GM18870 (cell line): ENCODE data around the gene HRH1.
"Not testable (repeated sequence)": the region's sequence is repeated elsewhere in the genome, so short reads cannot be mapped to it uniquely, and the experiment has no call there.

Experiments
- ATAC-seq: cut with Tn5 transposase; IDR thresholded peaks from one replicate; pipeline ENCODE4 v1.9.1; 2021; ENCODE audit warnings: moderate library complexity; ENCODE audit not compliant: unreplicated experiment

Gene HRH1

DNA sequence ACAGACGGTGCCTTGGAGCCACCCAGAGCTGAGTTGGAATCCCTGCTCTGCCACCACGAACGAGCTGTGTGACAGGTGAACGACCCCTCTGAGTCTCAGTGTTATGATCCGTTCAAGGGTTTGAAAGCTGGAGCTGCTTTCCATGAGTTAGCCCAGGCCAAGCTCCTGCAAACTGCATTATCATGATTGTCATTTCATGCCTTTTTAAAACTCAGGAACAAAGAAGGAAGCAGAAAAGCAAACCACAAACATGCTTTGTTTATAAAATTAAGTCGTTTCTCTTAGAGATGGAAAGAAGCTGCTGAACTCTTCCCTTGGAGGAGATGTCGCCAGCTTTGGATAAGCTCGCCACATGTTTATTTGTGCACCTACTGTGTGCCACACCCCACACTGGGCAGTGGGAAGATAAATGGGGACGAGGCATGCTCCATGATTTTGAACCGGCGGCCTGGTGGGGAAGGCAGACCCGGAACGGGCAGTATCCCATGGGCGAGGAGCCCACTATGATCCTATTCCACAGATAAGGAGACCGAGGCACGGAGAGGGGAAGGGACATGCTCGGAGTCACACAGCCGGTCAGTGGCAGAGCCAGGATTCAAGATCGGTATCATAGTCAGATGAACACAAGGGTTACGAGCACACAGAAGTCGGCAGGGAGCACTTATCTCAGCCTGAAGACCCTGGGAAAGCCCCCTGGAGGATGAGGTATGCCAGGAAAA is 15.9 kb downstream of the HRH1 start:
- ATAC-seq, result no peak

DNA sequence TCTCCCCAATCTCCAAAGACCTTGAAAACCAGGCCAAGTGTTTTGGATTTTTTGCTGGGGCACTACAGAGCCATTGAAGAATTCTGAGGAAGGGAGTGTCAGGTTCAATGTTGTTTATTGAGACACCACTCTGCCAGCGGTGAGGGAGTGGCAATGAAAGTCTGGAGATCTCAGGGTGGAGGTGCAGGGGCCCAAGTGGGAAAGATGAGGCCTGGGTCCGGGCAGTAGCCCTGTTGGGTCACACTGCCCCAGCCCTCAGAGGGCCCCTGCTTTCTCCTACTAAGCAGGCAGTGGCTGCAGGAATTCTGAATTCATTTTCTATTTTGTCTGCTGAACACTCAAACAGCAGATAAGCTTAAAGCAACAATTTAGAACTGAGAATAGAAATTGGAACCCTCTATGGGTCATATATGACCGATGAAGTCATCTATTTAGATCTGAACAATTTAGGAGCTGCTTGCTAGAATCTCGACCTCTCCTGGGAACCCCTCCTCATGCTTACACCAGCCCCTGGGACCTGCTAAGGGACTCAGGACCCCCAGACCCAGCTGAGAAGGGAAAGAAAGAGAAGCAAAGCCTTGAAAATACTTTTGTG is 17.9 kb downstream of the HRH1 start:
- ATAC-seq, result no peak

DNA sequence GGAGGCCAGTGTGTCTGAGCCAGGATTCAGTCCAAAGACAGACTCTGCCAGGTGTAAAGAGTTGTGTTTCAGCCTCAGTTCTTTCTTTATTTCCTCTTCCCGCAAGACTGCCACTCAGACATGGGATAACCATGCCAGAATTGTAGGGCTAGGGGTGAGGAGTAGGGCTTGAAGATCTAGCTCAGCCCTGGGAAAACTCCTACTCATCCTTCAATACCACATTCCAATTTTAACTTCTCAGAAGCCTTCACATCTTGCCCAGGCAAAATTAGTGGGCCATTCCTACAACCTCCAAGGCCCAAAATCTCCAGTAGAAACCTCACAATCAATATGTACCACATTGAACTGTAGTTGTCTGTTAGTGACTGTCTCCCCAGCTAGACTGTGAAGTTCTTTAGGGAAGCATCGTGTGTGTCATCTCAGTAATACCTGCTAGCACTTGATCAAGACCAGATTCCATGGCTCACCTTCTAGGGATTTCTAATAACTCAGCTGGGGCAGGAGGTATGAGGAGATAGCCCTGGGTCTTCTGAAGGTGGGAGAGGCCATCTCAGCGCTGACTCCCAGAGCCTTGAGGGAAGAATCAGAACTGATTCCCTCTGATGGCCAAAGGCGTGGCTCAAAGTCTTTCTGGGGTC is 19.7 kb downstream of the HRH1 start:
- ATAC-seq, result no peak

DNA sequence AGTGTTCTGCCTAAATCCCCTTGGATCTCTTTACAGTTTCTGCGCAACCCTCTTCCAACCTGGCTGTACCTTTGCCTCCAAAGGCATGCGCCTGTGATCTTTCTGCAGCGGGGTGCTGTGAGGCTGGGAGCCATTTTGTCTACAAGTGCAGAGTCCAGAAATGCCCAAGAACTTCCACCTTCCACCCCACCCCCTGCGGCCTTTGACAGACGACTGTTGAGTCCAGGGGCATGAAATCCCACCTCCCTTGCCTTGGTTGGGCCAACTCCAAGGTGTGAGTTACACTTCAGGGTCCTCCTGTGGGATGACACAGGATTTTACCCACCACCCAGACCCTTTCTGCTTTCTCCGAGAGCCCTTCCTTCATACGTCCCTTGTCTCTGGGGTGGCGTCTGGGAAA is 24.1 kb downstream of the HRH1 start:
- no peak for ATAC-seq

DNA sequence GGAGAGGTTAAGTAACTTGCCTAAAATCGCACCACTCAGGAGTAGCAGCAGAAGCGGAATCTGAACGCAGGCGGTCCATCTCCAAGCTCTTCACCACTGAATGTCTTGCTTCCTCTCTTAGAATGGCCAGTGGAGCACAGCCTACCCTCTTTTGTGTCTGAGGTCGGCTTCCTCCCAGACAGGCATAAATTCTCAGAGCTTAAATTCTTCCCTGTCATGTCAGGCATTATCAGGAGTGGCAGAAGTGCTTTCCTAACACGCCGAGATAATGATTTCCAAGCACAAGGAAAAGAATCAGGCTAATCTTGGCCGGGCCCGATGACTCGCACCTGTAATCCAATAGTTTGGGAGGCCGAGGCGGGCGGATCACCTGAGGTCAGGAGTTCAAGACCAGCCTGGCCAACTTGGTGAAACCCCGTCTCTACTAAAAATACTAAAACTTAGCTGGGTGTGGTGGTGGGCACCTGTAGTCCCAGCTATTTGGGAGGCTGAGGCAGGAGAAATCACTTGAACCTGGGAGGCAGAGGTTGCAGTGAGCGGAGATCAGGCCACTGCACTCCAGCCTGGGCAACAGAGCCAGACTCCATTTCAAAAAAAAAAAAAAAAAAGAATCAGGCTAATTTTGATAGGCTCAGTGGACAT is 30.2 kb downstream of the HRH1 start:
- not testable (repeated sequence) for ATAC-seq

DNA sequence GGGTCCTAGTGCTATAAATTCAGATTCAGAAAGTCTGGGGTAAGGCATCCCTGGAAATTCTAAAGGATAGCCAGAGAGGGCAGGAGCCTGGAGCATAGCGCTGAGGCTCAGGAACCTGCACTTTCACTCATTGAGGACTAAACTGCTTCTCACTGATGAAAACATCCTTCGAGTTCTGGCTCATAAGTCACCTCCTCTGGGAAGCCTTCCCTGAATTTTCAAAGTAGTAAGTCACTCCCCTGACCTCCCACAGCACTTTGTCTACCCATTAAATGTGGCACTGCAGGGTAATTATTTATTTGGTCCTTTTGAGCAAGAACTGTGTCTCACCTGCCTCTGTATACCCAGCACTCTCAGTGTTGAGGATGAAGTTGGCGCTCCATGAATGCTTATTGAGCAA is 30.9 kb downstream of the HRH1 start:
- no peak for ATAC-seq

DNA sequence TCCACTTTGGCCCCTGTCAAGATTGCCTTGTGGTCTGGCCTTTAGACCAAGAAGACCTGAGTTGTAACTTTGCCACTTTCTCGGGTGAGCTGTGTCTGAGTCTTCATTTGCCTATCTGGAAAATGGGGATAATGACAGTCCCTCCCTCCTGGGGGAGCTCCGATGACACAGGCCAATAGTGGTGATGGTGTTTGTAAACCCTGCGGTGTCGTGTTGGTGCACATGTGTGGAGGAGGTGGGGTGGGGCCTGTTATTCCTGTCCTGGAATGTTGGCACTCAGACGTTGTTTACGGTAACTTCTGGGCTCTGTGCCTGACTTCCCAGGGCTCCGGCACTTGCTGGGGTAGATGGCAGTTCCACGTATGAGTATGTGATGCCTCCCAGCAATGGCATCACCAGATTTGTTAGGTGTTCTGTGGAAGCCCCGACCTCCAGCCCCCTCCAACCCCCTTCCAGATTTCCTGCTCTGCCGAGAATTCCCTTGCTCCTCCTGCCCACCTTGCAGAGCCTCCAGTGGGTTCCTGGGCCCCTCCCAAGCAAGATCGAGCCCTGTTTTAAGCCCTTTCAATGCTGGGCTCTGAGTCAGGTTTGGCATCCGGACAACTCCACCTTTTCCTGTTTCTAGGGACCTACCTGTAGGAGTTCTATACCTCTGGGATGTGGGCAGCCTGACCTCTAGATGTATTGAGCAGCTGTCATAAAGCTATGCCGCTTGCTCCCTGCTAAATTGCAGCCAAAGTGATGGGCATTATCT is 31.4 kb downstream of the HRH1 start:
- ATAC-seq, result no peak

DNA sequence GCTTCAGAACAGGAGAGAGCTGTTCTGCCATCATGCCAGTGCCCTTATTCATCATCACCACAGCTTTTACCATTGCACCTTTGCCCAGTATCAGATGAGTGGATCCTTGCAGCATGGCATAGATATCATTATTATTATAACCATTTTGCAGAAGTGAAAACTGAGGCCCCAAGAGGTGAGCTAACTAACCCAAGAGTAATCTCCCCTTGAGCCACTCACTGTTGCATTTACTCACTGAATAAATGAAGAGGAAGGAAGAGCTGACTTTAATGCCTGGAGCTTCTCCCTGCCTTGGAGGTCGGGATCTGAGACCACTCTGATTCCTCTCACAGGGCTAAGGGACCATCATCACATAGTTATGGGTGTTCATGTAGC is 32.0 kb downstream of the HRH1 start:
- ATAC-seq, result no peak

DNA sequence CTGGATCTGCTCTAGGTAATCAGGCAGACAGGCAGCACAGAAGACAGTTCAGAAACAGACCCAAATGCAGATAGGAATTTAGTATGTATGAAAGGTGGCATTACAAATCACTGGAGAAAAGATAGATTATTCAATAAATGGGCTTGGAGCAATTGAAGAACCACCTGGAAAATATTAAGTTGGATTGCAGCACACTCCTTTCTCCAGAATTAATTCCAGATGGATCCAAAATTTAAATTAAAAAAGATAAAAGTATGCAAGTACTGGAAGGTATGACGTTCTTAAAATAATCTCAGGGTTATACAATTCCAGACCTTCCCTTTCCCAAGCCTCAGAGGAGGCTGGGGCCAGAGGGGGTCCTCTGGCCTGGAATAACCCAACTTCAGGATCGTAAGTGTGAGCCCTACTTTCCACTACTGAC is 32.5 kb downstream of the HRH1 start:
- no peak for ATAC-seq

DNA sequence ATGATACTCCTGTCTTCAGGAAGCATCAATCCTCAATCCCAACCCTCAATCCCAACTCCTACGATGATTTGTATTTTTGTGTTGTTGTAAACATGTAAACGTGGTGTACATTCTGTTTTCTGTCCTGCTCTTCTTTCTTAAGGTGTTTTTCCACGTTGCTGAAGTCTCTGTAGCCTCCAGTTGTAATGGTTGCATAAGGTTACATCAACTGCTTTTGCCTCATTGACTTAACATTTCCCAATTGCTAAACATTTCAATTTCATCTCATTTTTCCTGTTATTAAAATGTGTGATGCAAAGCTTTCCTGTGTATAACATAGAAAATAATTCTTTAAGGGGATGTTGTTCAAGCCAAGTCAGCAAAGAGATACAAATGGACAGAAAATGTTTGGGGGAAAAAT is 33.4 kb downstream of the HRH1 start:
- ATAC-seq, result no peak

DNA sequence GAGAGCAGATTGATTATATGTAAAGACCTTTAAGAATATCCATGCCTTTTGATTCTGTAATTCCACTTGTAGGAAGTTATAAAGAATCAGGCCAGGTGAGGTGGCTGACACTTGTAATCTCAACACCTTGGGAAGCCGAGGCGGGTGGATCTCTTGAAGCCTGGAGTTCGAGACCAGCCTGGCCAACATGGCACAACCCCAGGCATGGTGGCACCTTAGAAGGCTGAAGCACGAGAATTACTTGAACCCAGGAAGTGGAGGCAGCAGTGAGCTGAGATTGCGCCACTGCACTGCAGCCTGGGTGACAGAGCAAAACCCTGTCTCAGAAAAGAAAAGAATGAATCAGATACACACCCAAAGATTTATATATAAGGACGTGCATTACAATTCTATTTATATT is 33.9 kb downstream of the HRH1 start:
- no peak for ATAC-seq

DNA sequence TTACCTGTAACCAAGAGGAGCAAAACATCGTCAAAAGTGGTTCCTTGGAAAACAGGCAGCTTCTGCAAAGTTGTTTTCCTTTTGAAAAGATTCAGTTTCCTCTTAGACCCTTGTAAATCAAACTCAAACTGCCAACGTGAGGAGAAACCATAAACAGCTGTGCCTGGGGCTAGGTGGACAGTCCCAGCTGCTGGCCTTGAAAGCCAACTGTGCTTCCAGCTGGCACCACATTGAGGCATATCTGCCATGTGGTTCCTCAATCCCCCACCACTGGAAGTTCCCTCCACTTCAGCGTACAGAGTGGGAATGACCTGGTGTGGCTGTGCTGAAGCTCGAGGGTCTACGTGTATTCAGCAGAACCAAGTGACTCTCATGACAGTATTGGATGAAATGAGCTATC is 40.9 kb downstream of the HRH1 start:
- no peak for ATAC-seq

DNA sequence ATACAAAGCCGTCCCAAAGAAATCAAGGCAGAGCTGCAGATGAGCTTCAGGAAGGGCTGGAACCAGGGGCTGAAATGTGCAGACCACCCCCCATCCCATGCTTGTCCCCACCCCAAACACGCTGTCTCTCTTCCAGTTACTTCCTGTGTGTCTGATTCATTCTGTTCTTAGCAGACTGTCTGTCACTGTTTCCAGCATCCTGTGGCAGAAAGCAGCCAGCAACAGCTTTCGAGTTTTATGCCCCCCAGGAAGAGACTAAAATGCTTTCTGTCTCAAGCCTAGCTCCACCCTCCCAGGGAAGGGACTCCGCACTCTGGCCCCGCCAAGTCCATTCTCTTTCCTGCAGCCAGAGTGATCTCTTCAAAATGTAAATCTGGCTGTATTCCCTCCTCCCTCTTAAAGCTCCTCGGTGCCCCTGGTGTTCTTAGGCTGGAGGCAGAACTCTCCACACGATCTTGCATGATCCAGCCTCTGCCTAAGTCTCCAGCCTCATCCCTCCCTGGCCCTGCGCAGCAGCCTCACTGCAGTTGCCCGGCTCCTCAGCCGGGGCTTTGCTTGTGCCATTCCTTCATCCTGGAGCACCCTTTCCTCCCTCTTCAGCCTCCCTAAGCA is 41.5 kb downstream of the HRH1 start:
- no peak for ATAC-seq

DNA sequence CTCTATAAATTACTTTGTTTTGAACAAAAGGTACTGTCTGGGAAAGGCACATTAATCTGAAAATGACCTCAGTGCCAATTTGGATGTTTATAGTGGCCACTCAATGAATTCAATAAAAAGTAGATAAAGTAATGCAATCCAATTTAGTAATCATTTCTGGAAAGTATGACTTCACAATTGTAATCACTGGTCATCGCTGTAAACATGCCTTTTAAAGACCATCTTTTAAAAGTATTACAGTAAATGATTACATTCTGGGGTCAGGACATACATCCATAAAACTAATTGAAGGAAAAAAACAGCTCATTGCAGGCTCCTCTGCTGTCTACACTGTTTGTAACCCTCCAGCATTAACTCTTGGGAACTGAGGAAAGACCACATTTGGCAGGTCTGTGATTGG is 43.2 kb downstream of the HRH1 start:
- ATAC-seq, result no peak

DNA sequence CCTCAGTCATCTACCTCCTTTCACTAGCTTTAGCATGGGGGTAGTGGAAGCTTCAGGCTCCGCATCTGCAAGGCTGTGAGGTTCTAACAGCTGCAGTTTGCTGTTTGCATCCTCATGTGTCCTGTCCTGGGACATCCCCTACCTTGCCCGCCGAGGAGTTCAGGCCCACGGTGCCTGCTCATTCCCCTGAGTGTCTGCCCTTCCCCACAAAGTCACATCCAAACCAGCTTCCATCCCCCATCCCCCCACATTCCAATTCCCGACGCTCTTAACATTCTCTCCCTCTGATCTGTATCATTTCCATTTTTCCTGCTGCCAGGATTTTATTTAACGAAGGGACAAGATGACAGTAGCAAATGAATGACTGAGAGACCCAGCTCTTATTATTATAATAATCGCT is 43.8 kb downstream of the HRH1 start:
- no peak for ATAC-seq

DNA sequence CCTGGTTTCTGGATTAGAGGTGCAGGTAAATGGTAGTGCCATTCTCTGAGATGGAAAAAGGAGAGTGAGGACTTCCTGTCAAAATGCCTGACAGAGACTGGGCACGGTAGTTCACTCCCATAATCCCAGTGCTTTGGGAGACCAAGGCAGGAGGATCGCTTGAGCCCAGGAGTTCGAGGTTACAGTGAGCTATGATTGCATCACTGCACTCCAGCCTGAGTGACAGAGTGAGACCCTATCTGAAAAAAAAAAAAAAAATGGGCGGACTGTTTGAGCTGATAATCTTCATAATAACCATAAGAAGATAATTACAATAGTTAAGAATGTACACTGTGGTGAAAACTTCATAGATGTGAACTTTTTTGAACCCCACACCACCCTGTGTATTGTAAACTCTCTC is 44.2 kb downstream of the HRH1 start:
- no peak for ATAC-seq

DNA sequence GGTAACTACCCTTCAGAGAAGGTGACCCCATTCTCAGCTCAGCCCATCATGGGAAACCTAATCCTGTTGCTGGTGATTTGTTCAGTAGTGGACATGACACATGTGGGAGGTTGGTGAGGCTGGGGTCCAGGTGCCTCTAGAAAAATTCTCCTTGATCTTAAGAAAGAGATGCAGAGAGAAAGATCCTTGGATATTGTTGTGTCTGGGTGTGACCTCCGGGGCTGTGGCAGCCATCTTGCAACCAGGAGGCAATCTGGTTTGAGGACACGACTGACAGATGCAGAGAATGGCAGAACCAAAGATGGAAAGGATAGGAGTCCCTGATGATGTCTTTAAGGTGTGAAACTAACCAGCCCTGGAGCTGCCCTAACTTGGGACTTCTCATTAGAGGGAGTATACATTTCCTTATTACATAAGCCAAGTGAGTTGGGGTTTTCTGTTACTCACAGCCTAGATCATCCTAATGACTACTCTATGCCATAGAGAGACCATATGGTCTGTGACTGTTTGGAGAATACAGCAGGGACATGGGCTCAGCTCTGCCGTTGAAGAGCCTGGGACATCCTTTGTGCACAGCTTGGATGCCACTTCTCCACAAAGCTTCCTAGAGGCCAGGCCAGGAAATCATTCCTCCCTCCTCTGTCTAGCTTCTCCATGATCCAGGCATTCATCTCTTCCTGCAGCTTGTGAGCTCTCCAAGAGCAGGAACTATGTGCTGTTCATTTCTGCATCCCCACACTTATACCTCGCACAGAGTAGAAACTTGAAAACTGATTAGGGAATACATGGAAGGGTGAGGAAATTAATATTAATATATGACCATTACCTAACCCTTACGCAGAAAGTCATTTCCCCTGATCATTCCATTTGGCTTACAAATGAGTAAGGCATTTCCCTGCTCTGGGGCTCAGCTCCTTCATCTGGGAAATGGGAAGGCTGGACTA is 45.9 kb downstream of the HRH1 start:
- ATAC-seq, result no peak

DNA sequence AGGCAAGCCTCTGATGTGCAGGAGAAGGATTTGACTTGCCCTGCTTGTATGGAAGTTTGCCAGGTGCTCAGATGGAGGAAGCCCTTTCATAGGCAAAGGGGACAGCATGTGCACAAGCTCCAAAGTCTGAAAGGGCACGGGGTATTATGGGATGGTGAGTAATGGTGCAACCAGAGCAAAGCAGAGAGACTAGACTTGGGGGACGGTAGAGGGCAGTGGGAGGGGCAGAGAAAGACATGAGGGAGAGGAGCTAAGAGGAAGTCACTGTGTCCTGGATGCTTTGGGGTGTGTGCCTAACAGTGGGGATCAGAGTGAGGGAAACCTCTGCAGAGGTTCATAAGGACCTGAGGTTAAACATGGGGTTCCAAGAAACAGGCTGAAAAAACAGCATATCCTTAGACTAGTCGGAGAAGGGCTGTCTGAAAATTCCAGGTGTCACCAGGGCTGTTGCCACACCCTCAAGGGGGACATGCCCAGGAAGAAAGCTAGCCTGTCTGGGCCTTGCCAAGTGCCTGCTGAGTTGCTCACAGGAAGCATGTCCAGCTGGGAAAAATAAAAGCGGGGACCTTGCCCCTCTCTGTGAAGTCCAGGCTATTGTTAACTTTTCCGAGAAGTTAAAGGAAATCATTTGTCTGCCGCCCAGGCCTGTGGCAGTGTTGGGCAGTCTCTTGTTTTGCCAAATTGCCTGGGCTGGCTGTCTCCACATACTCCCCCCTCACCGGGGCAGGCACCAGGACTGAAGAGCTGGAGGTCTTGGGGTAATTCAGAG is 47.1 kb downstream of the HRH1 start:
- no peak for ATAC-seq

DNA sequence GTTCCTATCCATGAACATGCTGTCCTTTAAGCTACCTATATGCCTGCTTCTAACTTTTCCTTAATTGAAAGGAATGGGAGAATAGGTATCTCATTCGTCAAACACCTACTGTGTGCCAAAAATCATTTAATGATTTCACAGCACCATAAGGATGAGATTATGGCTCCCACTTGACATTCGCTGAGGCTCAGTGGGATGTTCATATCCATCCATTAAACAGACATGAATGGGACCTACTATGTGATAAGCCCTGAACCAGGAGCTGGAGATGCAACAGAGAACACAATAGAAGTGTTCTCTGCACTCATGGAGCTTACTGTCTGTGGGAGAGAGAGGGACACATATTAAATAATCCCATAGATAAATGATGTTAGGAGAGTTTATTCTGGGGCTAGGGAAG is 49.7 kb downstream of the HRH1 start:
- no peak for ATAC-seq
